H1 (cell line): Measurements from ENCODE around the gene ZNF490.

Experiments
- POLR2AphosphoS5 ChIP-seq: IDR thresholded peaks from 2 replicates; pipeline ENCODE4 v1.6.1; 2011; ENCODE audit warnings: low read depth, low read length
- SIX5 ChIP-seq: IDR thresholded peaks from 2 replicates; pipeline ENCODE4 v1.6.1; 2011; ENCODE audit warnings: mild to moderate bottlenecking, low read depth, low read length
- TF ChIP-seq, protein P1 (sequence below), 3 experiments: IDR thresholded peaks; 1 replicate in 2 of 3; 2 replicates in 1 of 3; pipeline versions ENCODE4 v1.5.1 to v1.6.1; 2011; ENCODE audit warnings: low read length in 3 of 3, mild to moderate bottlenecking in 3 of 3, inconsistent platforms in 2 of 3, low read depth in 1 of 3, moderate library complexity in 1 of 3; ENCODE audit not compliant: insufficient read depth in 1 of 3; ENCODE audit errors: control extremely low read depth in 1 of 3

DNA sequence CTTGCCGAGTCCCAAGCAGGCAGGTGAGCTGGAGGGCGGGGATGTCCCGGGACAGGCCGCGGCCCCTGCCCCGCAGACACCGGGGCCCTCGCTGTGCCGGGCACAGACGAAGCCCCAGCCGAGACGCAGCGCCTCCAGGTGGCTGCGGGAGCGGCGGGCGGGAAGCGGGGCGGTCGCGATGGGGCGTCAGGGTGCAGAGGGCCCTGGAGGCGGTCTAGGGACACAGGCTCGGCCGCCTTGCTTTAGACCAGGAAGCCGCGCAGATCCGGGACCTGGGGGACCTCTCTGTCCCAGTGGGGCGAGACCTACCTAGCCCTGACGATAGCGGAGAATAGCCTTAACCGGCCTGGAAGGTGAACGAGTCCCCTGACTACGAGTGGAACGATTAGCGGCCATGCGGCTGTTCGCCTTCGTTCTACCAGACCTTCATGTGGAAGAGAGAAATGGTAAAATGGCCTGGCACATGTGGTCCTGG is 55.1 kb downstream of the ZNF490 start:
- no peak for TF ChIP-seq POLR2AphosphoS5
- no peak for TF ChIP-seq SIX5
- TF ChIP-seq, protein P1, sequence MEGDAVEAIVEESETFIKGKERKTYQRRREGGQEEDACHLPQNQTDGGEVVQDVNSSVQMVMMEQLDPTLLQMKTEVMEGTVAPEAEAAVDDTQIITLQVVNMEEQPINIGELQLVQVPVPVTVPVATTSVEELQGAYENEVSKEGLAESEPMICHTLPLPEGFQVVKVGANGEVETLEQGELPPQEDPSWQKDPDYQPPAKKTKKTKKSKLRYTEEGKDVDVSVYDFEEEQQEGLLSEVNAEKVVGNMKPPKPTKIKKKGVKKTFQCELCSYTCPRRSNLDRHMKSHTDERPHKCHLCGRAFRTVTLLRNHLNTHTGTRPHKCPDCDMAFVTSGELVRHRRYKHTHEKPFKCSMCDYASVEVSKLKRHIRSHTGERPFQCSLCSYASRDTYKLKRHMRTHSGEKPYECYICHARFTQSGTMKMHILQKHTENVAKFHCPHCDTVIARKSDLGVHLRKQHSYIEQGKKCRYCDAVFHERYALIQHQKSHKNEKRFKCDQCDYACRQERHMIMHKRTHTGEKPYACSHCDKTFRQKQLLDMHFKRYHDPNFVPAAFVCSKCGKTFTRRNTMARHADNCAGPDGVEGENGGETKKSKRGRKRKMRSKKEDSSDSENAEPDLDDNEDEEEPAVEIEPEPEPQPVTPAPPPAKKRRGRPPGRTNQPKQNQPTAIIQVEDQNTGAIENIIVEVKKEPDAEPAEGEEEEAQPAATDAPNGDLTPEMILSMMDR (IDR thresholded peaks at IDR 0.05; ENCODE audit: control extremely low read depth in 1 of 3, insufficient read depth in 1 of 3, low read depth in 1 of 3, low read length in 3 of 3): peak; percentile 71 to 74 (median 73)
